Activated gamma-delta T cell treated with anti-CD3 and anti-CD28 coated beads, Interleukin-2, amount 50 U/mL, for 16 hours (primary cell): Measurements from ENCODE around the gene ITK.
A peak's percentile ranks its signal among the peaks of the same experiment; 100 is the strongest.
"Not testable (repeated sequence)": the region's sequence is repeated elsewhere in the genome, so short reads cannot be mapped to it uniquely, and the experiment has no call there.

ENCODE experiments used
- DNase-seq: peaks from one replicate; pipeline ENCODE4 v3.0.0-alpha.2; 2020; ENCODE audit warnings: low read depth

The ITK gene

DNA sequence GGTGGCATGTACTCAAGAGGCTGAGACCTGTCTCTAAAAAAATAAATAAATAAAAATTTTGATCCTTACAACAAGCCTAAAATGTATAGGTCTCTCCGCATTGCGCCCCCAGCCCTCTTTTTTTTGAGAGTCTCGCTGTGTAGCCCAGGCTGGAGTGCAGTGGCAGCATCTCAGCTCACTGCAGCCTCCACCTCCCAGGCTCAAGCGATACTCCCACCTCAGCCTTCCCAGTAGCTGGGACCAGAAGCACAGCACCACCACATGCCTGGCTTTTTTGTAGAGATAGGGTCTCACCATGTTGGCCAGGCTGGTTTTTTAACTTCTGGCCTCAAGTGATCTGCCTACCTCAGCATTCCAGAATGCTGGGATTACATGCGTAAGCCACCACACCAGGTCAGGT, 12.4 kb upstream of the ITK start:
- DNase-seq, result no peak

DNA sequence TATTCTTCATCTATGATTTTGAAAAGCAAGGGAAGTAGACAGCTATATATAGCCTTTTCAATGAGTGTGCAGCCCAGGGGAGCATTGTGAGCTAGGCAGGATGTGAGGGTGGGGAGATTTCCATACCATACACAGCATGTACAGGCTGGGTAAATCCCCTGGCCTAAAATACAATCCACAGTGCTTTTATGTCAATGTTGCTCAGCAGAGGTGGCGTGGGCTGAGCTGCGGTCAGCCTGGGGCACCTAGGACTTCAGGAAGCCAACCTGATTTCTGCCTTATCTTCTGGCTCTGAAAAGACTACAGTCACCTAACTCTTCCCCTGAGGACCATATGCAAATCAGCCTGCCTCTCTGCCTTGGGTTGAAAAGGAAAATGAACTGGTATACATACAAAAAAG, 8.2 kb upstream of the ITK start:
- DNase-seq, result peak; percentile 73

DNA sequence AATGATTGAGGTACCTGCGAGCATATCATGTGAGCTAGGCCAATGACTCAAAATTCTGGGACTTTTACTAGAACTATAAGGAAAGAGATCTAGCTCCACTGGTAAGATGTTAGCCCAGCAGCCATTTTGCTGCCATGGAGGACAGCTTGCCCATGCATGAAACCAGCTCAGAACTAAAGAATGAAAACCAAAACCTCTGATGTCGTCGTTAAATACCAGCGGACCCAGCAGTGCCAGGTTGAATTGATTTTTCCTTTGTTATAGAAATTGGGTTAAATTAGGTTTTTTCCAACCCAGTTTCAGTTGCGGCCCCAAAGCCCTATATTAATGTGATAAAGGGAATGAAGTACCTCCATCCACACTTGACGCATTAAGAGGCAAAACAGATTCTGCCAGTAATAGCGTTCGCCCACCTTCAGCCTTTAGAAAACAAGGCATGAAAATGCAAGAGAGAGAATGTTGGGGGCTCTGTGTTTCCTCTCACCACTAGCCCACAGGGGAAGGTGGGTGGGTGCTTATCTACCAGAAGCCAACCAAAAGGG, 5.5 kb upstream of the ITK start:
- DNase-seq, result no peak

DNA sequence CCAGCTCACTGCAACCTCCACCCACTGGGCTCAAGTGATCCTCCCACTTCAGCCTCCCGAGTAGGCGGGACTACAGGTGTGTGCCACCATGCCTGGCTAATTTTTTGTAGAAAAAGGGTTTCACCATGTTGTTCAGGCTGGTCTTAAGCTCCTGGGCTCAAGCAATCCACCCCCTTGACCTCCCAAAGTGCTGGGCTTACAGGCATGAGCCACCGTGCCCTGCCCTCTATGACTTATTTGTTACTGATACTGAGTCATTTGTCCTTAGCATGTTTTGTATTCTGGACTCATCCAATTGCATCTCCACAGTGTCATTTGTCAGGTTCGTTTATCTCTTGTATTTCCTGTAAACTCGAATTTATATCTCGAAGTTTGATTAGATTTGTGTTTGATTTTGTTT, 2.7 kb upstream of the ITK start:
- DNase-seq, result no peak

DNA sequence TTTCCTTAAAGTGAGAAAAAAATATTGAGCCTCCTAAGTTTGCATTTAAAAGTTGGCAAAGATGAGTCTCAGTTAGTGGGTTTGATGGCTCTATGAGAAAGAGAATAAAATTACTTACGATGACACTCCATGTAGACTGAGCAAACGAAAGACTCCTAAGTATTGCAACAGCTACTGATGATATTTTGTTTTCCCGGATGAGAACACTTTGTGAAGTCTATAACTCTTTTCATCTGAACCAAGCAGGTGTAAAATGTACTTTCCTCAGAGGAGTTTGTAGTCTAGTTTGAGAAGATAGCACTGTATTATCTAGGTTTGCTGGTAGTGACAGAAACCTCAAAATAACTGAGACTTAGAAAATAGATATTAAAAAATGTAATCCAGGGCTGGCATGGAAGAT, 1.7 kb upstream of the ITK start:
- no peak for DNase-seq

DNA sequence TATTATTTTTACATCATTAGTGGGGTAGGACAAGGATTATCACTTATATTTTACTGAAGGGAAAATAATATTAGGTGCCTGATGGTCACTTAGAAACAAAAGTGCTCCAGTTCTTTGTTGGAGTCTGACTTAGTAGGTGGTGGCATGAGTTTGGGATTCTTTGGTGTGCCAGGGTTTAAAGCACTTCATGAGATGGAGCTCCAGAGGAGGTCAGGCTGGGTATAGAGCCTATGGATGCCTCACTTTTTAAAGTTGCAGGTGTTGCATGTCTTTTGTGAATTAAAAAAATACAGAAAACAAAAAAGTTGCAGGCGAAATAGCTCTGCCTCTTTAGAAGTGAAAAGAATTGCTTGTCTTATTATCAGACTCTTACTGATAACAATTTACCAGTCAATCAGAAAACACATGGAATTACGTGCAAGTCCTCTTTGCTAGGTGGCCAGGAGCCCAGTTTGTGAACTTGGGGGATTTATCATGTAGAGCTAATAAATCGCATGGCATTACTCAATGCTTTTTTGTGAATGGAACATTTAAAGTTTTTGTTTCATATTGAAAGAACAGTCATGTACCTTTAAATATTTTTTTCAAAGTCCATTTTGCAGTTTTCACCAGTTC, 1.6 kb downstream of the ITK start:
- DNase-seq, result no peak

DNA sequence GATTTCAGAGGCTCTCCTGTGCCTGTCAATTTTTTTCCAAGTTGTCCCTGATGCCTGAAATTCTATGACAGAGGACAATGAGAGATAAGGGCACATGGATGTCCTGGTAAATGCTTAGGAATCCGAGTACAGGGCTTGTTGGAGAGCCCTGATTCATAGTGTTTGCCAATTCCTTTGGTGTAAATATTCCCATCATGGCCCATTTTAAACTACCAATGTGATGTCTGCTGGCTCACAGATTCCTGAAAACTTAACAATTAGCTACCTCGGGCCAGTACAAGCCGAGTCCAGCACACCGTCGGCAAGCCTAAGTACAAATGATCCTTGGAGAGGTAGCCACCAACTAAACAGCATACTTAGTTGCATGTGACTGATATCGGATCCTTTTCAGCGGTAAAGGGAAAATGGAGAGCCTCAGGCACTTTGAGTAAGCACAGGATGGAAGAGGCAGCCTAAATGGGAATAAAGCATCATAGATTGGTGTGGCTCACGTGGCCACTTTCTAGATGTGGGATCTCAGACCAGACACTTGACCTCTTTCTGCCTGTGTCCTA, 3.6 kb downstream of the ITK start:
- no peak for DNase-seq

DNA sequence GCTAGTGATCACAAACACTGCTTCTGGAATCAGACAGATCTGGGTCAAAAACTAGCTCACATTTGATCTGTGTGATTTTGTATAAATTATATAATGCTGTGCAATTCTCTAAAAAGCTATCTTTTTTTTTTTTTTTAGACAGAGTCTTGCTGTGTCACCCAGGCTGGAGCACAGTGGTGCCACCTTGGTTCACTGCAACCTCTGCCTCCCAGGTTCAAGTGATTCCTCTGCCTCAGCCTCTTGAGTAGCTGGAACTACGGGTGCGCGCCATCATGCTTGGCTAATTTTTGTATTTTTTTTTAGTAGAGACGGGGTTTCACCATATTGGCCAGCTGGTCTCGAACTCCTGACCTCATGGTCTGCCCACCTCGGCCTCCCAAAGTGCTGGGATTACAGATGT, 4.5 kb downstream of the ITK start:
- DNase-seq, result not testable (repeated sequence)

DNA sequence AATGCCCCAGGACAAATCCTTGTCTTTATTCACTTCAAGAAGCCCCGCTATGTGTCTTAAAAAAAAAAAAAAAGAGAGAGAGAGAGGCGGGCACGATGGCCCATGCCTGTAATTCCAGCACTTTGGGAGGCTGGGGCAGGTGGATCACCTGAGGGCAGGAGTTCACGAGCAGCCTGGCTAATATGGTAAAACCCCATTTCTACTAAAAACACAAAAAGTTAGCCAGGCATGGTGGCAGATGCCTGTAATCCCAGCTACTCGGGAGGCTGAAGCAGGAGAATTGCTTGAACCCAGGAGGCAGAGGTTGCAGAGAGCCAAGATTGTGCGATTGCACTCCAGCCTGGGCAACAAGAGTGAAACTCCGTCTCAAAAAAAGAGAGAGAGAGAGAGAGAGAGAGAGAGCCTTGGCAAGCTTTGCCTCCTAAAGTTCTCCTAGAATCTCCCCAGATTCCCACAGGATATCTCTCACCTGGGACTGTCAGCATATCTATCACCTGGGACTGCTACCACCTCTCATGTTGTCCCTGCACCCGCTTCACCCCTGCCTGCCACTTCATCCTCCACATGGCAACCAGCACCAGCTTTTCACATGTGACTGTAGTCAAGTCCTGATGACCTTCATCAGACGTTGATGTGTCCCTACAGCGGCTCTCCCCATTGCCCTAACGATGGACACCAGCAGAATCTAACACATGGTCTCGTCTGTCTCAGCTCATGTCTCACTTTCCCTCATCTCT, 5.8 kb downstream of the ITK start:
- no peak for DNase-seq

DNA sequence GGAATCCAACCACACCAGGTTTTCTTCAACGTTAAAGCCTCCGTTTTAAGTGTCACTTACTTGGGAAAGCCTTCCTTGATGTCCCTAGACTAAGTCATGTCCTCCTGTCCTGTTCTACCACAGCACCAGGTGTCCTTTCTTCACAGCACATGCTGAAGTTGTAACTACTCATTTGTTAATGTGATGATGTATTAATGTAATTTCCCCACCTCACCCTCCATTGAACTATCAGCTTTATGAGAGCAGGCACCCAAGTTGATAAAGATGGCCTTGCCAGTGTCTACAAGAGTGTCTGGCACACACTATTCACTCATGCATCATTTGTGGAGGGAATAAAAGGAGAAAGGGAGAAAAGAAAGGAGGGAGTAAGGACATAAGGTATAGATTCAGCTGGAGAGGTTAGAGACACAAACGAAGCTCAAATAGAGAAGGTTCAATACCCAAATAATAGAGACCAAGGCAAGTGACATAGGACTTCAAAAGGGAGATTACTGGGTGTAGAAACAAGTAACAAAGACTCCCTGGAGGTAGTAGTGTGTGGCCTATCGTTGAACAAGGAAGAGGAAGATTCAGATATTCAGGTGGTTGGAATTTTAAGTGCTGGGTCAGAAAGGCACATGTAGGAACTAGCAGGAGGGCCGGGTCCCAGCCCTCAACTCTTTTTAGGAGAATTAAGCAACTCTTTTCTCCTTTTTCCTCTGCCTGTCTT, 6.6 kb downstream of the ITK start:
- DNase-seq, result no peak

DNA sequence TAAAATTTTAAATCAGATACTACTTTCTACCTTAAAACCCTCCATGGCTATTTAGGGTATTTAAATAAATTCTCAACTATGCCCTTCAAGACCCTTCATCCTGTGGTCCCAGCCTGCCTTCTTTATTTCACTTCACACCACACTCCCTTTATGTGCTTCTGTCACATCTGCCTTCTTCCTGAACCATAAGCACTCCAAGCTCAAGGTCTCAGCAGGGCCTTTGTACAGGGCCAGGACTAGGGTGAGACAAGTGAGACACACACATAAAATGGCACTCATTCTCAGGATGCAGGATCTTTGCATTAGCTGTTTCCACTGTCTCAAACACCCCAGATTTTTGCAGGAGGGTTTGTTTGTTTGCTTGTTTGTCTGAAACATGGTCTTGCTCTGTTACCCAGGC, 7.6 kb downstream of the ITK start:
- DNase-seq, result no peak

DNA sequence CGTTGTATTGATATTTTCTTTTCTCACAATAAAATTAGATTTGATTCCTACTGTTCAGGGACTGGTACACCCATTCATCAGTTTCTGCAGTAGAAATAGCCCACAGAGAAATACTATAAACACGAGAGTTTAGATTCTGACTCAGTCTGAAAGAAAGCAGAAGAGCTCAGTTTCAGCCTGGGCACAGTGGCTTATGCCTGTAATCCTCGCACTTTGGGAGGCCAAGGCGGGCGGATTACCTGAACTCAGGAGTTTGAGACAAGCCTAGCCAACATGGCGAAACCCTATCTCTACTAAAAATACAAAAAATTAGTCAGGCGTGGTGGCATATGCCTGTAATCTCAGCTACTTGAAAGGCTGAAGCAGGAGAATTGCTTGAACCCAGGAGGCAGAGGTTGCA, 8.6 kb downstream of the ITK start:
- no peak for DNase-seq

DNA sequence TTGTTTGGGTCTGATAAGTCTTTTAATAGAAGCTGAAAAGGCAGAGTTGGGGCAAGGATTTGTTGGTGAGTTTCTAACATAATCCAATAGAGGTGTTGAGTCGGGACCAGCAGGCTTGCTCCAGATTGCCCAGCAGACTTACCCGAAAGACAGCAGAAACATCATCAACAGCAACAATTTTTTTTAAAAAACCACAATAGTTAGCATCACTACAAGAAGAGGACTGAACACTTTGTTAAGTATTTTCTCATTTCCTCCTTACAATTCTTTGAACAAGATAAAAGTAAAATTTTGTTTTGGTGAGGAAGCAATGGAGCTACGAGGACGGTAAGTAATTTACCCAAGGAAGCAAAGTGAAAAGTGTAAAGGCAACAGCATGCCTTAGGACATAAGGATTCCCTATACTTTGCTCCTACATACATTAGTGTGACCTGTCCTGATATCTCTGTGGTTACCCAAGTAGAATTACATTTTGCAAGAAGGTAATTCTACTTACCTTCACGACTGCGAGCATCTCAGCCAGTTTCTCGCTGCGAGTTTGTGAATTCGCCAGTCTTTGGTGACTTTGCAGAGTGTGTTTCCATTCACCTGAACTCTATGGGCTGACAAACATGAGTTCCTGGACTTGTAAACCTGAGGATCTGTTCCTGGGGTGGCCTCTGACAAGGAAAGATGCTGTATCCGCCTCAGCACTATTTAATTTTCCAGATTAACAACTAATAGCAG, 13.2 kb downstream of the ITK start:
- DNase-seq, result no peak

DNA sequence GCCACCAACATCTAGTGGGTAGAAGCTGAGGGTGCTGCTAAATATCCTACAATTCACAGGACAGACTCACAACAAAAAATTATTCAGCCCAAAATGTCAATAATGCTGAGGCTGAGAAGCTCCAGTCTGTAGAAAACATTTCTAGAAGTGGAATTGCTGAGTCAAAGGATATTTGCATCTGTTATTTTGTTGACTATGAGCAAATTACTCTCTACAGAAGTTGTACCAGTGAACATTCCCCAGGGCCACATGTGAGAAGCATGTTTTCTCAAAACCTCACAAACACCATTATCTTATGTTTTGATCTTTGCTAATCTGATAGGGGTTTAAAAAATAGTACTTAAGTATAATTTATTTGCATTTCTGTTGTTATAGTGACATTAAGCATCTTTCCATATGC, 15.4 kb downstream of the ITK start:
- DNase-seq, result no peak

DNA sequence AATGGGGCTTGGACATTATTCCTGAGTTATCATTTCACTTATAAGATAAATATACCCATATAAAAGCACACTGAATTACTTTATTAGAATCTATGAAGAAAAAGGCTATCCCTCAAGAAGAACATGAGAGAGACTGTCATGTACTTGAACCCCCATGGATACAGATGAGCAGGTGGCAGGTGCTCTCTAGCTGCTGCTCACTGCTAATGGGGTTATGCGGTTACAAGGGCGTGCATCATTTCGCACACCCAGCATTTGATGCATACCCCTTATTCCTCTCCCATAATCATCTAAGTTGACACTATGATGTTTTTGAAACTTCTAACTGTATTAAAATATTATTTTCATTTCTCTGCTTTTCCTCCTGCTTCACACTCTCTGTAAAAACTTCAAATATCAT, 16.4 kb downstream of the ITK start:
- no peak for DNase-seq

DNA sequence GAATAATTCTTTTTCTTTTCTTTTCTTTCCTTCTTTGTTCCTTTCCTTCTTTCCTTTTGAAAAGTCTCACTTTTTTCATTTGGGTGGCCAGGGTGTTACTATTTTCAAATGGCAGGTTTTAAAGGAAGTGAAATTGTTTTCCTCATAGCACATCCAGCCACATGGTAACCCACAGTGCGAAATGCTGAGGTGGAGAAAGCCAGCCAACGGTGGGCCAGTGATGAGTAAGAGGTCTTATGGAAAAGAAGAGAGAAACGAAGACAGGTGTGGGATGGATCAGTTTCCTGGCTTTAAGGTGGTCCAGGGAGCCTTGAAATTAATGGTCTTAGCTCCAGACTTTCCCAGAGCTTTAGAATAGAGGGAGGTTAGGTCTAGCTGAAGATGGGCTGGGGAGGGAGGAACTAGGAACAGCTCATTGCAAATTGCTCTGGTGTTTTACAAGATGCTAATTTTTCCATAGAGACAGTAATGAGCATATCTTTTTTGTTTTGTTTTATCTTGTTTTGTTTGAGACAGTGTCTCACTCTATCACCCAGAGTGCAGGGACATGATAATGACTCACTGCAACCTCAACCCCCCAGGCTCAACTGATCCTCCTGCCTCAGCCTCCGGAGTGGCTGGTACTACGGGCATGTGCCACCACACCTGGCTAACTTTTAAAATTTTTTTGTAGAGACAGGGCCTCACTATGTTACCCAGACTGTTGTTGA, 17.8 kb downstream of the ITK start:
- DNase-seq, result peak; percentile 34

DNA sequence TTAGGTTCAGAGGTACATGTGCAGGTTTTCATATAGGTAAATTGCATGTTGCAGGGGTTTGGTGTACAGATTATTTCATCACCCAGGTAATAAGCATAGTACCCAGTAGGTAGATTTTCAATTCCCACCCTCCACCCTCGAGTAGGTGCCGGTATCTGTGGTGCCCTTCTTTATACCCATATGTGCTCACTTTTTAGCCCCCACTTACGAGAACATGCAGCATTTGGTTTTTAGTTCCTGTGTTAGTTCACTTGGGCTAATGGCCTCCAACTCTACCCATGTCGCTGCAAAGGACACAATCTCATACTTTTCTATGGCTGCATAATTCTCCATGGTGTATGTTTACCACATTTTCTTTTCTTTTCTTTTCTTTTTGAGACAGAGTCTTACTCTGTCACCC, 21.2 kb downstream of the ITK start:
- DNase-seq, result no peak

DNA sequence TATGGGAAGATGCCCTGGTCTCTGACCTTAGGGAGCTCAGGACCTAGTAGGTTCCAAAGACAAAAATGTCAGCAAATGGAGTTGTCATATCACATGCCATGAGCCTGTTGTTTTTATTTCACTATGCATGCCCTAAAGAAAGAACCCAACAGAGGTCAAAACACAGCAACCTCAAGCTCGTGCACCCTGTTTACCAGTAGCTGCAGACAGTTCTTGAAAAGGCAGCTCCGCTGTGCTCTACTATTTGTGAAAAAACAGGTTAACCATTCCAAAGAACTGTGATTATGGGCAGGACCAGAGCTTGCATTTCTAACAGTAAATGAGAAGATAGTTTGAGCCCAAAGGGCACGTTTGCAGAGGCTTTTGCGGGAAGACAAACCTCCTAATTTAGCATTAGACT, 22.8 kb downstream of the ITK start:
- DNase-seq, result no peak

DNA sequence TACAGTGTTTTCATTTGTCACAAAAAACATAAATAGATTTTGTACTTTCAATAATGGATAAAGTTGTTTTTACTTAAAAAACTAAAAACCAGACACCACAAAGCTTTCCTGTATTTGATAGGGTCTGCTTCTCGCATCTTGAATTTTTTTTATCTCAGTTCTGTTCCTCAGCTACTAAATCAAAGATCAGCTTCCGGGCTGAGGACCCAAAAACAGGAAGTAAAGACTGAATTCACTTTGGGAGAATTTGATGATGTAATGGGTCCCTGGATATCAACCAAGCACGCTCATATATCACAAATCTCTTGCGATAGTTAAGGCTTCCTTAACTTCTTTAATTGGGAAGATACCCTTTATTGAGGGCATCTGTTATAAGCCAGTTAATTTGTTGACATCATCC, 24.1 kb downstream of the ITK start:
- no peak for DNase-seq

DNA sequence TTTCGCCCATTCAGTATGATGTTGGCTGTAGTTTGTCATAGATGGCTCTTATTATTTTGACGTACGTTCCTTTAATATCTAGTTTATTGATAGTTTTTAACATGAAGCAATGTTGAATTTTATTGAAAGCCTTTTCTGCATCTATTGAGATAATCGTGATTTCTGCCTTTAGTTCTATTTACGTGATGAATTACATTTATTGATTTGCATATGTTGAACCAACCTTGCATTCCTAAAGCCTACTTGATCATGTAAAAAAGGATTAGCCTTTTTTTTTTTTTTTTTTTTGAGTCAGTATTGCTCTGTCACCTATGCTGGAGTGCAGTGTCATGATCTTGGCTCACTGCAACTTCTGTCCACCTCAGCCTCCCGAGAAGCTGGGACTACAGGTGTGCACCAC, 25.1 kb downstream of the ITK start:
- DNase-seq, result no peak

DNA sequence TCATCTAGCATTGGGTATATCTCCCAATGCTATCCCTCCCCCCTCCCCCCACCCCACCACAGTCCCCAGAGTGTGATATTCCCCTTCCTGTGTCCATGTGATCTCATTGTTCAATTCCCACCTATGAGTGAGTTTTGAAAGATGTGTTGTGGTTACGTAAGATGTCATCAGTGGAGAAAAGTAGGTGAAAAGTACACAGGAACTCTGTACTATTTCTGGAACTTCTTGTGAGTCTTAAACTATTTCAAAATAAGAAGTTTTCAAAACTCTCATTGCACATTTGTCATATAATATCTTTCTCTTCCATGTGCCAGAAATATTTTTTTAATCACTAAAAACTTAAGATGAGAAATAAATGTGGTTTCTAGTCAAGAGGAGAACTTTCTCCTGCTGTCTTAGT, 30.0 kb downstream of the ITK start:
- not testable (repeated sequence) for DNase-seq

DNA sequence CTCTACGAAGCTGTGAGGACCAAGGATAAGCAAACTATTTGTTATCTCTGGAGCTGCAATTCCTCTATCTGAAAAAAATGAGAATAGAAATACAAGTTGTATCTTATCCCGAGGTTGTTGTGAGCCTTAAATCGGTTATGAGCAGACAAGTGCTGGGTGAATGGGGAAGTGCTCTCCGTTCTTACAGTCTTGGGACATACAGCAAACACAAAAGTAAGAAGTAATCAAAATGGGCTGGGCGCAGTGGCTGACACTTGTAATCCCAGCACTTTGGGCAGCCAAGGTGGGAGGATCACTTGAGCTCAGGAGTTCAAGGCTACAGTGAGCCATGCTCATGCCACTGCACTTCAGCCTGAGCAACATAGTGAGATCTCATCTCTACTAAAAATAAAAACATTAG, 31.7 kb downstream of the ITK start:
- DNase-seq, result no peak
